ENCODE results near the gene KRT24. TPM values are rescaled to one million over a fixed set of nuclear protein-coding genes. Genes with fewer than 3 reads are reported as not detected.

KRT24 gene
- total RNA-seq, 2 experiments from 2014 or later: not detected

- H3K27ac Mint-ChIP-seq: no peak overlapping the region
- TF ChIP-seq CTCF (IDR thresholded peaks at IDR 0.05): no peak
- no peak for ATAC-seq (ENCODE audit: poor library complexity)
- Histone ChIP-seq H3K27ac (ENCODE audit: low read depth in 1 of 2, low read length in 2 of 2) (no peak overlapping the region), H3K27me3 (ENCODE audit: control insufficient read depth in 1 of 2, insufficient read depth in 2 of 2, low read length in 2 of 2) (peaks cover 3 to 21% of the 10 kb centered on the region in 2 experiments), H3K9me3 (ENCODE audit: control insufficient read depth in 1 of 2, insufficient read depth in 1 of 2, low read length in 2 of 2) (no peaks in the 10 kb centered on the region), H3K4me1 (ENCODE audit: insufficient read depth, low read length) (no peaks in the 10 kb centered on the region), H3K36me3 (ENCODE audit: insufficient read depth, low read length) (no peaks in the 10 kb centered on the region), H3K4me3 (ENCODE audit: low read length) (no peak overlapping the region)
- no peak for DNase-seq
- intact Hi-C loops (cut with DNase I, micrococcal nuclease): no loop called here
- no peaks in the 10 kb centered on the region for H3K4me1 Mint-ChIP-seq (ENCODE audit: low read depth)
- ChIA-PET CTCF (interaction anchor here (1.0 to 1.3 kb wide), 2 partner anchors 116 to 932 kb away, joined by 3 read pairs; no protein-coding TSS in a partner anchor), POLR2A (interaction anchor here (1.3 kb wide), 1 partner anchor 179 kb away, joined by 3 read pairs; no protein-coding TSS in a partner anchor)
- H3K9me3 Mint-ChIP-seq: no peaks in the 10 kb centered on the region
- H3K4me3 Mint-ChIP-seq: no peak overlapping the region
- no peaks in the 10 kb centered on the region for H3K36me3 Mint-ChIP-seq (ENCODE audit: low read depth)
- peaks cover 55% of the 10 kb centered on the region for H3K27me3 Mint-ChIP-seq
These were observed 27.4 kb upstream of the KRT24 start for GRCh38 chr17:40730970-40731369.

GRCh38 chr17:40727447-40728231, 24.1 kb upstream of the KRT24 start:
- H3K4me1 Mint-ChIP-seq (ENCODE audit: low read depth): no peaks in the 10 kb centered on the region
- Histone ChIP-seq H3K27ac (ENCODE audit: low read depth in 1 of 2, low read length in 2 of 2) (no peak overlapping the region), H3K36me3 (ENCODE audit: insufficient read depth, low read length) (no peaks in the 10 kb centered on the region), H3K4me3 (ENCODE audit: low read length) (no peak overlapping the region), H3K4me1 (ENCODE audit: insufficient read depth, low read length) (no peaks in the 10 kb centered on the region), H3K27me3 (ENCODE audit: control insufficient read depth in 1 of 2, insufficient read depth in 2 of 2, low read length in 2 of 2) (peaks cover 0 to 28% of the 10 kb centered on the region in 2 experiments), H3K9me3 (ENCODE audit: control insufficient read depth in 1 of 2, insufficient read depth in 1 of 2, low read length in 2 of 2) (no peaks in the 10 kb centered on the region)
- TF ChIP-seq CTCF (IDR thresholded peaks at IDR 0.05): no peak
- no peaks in the 10 kb centered on the region for H3K9me3 Mint-ChIP-seq
- DNase-seq (no peak), ATAC-seq (ENCODE audit: poor library complexity) (no peak)
- ChIA-PET POLR2A (no interaction called here), CTCF (no interaction called here)
- intact Hi-C loops (cut with DNase I, micrococcal nuclease): loop anchor here (1.0 to 10.0 kb wide), 4 partner anchors 107 to 370 kb away; partner anchors contain the start of gene CCR7 (in 1 of the 2)
- no peaks in the 10 kb centered on the region for H3K36me3 Mint-ChIP-seq (ENCODE audit: low read depth)
- no peak overlapping the region for H3K27ac Mint-ChIP-seq
- H3K4me3 Mint-ChIP-seq: no peak overlapping the region
- H3K27me3 Mint-ChIP-seq: peaks cover 43% of the 10 kb centered on the region

- Mint-ChIP-seq H3K27ac (no peak overlapping the region), H3K4me3 (no peak overlapping the region), H3K4me1 (ENCODE audit: low read depth) (no peaks in the 10 kb centered on the region), H3K36me3 (ENCODE audit: low read depth) (no peaks in the 10 kb centered on the region), H3K27me3 (peaks cover 41% of the 10 kb centered on the region), H3K9me3 (no peaks in the 10 kb centered on the region)
- POLR2A ChIA-PET: no interaction called here
- H3K27me3 ChIP-seq (ENCODE audit: control insufficient read depth in 1 of 2, insufficient read depth in 2 of 2, low read length in 2 of 2): peaks cover 0 to 24% of the 10 kb centered on the region in 2 experiments
- no peak overlapping the region for H3K4me3 ChIP-seq (ENCODE audit: low read length)
- no peaks in the 10 kb centered on the region for H3K4me1 ChIP-seq (ENCODE audit: insufficient read depth, low read length)
- ATAC-seq (ENCODE audit: poor library complexity): no peak
- intact Hi-C loops (cut with DNase I, micrococcal nuclease): loop anchor here (1.0 to 10.0 kb wide), 4 partner anchors 107 to 370 kb away; partner anchors contain the start of gene CCR7 (in 1 of the 2)
- CTCF ChIA-PET: no interaction called here
- peak in 3 of 14 experiments; percentile 29 to 38 (median 33) for DNase-seq
- peak; percentile 46 for TF ChIP-seq CTCF (IDR thresholded peaks at IDR 0.05)
- H3K36me3 ChIP-seq (ENCODE audit: insufficient read depth, low read length): no peaks in the 10 kb centered on the region
- no peaks in the 10 kb centered on the region for H3K9me3 ChIP-seq (ENCODE audit: control insufficient read depth in 1 of 2, insufficient read depth in 1 of 2, low read length in 2 of 2)
- no peak overlapping the region for H3K27ac ChIP-seq (ENCODE audit: low read depth in 1 of 2, low read length in 2 of 2)
These were observed 23.4 kb upstream of the KRT24 start for GRCh38 chr17:40726919-40727318.
